ENCODE data around the gene IRAK3.

DNA sequence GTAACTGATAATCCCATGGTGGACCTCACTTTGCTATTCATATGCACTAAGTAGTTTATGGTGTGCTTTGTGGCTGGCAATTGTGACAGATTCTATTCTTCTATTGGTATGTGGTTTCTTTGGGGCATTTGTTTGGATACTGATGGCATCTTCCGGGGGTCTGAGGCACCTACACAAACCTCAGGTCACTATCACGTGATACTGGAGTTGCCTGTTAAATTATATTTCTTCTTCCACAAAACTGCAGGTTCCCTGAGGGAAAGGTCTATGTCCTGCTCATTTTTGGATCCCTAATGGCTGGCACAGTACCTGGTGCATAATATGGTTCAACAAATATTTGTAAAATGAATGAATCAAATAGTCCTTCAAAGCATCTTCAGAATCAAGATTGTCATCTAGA is 63.8 kb downstream of the IRAK3 start:
- TF ChIP-seq, protein P1, sequence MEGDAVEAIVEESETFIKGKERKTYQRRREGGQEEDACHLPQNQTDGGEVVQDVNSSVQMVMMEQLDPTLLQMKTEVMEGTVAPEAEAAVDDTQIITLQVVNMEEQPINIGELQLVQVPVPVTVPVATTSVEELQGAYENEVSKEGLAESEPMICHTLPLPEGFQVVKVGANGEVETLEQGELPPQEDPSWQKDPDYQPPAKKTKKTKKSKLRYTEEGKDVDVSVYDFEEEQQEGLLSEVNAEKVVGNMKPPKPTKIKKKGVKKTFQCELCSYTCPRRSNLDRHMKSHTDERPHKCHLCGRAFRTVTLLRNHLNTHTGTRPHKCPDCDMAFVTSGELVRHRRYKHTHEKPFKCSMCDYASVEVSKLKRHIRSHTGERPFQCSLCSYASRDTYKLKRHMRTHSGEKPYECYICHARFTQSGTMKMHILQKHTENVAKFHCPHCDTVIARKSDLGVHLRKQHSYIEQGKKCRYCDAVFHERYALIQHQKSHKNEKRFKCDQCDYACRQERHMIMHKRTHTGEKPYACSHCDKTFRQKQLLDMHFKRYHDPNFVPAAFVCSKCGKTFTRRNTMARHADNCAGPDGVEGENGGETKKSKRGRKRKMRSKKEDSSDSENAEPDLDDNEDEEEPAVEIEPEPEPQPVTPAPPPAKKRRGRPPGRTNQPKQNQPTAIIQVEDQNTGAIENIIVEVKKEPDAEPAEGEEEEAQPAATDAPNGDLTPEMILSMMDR (IDR thresholded peaks at IDR 0.05): no peak
- TF ChIP-seq POLR2A (IDR thresholded peaks at IDR 0.05): no peak

All from testis (tissue), 2 donors.